ENCODE data around the gene NFIL3. TPM values are rescaled to one million over a fixed set of nuclear protein-coding genes. Genes with fewer than 3 reads are reported as not detected.

The NFIL3 gene
- total RNA-seq, 2 experiments from 2014 or later, result 38.1 to 39.5 TPM

GRCh38 chr9:91421128-91421765 is 2.4 kb downstream of the NFIL3 start:
- Mint-ChIP-seq H3K27ac (peak overlapping the region; percentile 63), H3K9me3 (ENCODE audit: insufficient read depth) (no peaks in the 10 kb centered on the region), H3K27me3 (ENCODE audit: low read depth) (no peaks in the 10 kb centered on the region), H3K4me1 (ENCODE audit: low read depth) (peaks cover 65% of the 10 kb centered on the region), H3K36me3 (ENCODE audit: low read depth) (peaks cover 18% of the 10 kb centered on the region), H3K4me3 (peak overlapping the region; percentile 96)
- ChIA-PET CTCF (interaction anchor here (1.0 to 10.2 kb wide), 8 partner anchors 12 to 384 kb away, joined by 3 to 81 read pairs (median 4); partner anchors contain the start of gene AUH), POLR2A (interaction anchor here (1.0 to 5.2 kb wide), 2 partner anchors 62 to 270 kb away, joined by 3 to 43 read pairs; partner anchors contain the start of gene AUH)
- DNase-seq, result peak; percentile 38
- no peak for ATAC-seq

- Mint-ChIP-seq H3K27ac (peak overlapping the region; percentile 61), H3K27me3 (ENCODE audit: low read depth) (no peaks in the 10 kb centered on the region), H3K36me3 (ENCODE audit: low read depth) (peaks cover 21% of the 10 kb centered on the region)
Observed at GRCh38 chr9:91420501-91421127, 3.0 kb downstream of the NFIL3 start.

GRCh38 chr9:91419222-91420191 is 4.1 kb downstream of the NFIL3 start:
- no peak for ATAC-seq
- peak overlapping the region; percentile 6 for H3K4me3 Mint-ChIP-seq
- peak overlapping the region; percentile 21 for H3K27ac Mint-ChIP-seq
- CTCF ChIA-PET, result interaction anchor here (1.2 to 10.2 kb wide), 3 partner anchors 9 to 503 kb away, joined by 3 to 81 read pairs (median 4); partner anchors contain the start of gene AUH
- no peaks in the 10 kb centered on the region for H3K9me3 Mint-ChIP-seq (ENCODE audit: insufficient read depth)
- POLR2A ChIA-PET, result interaction anchor here (0.6 to 0.9 kb wide), 2 partner anchors 59 to 242 kb away, joined by 3 read pairs; no protein-coding TSS in a partner anchor
- DNase-seq, result no peak
- H3K4me1 Mint-ChIP-seq (ENCODE audit: low read depth), result peaks cover 61% of the 10 kb centered on the region
- no peaks in the 10 kb centered on the region for H3K27me3 Mint-ChIP-seq (ENCODE audit: low read depth)
- peaks cover 29% of the 10 kb centered on the region for H3K36me3 Mint-ChIP-seq (ENCODE audit: low read depth)

More at GRCh38 chr9:91420501-91421127, 3.0 kb downstream of the NFIL3 start:
- peak overlapping the region; percentile 96 for H3K4me3 Mint-ChIP-seq
- H3K4me1 Mint-ChIP-seq (ENCODE audit: low read depth), result peaks cover 64% of the 10 kb centered on the region
- no peaks in the 10 kb centered on the region for H3K9me3 Mint-ChIP-seq (ENCODE audit: insufficient read depth)
- DNase-seq (peak; percentile 19), ATAC-seq (no peak)
- ChIA-PET CTCF (interaction anchor here (1.2 to 10.2 kb wide), 5 partner anchors 11 to 505 kb away, joined by 3 to 81 read pairs (median 4); partner anchors contain the start of gene AUH), POLR2A (interaction anchor here (5.2 kb wide), 1 partner anchor 61 kb away, joined by 43 read pairs; the partner anchor contains the start of gene AUH)

- peaks cover 67% of the 10 kb centered on the region for H3K4me1 Mint-ChIP-seq (ENCODE audit: low read depth)
- H3K4me3 Mint-ChIP-seq, result no peak overlapping the region
- CTCF ChIA-PET, result interaction anchor here (0.7 to 1.0 kb wide), 2 partner anchors 11 to 381 kb away, joined by 3 to 4 read pairs; no protein-coding TSS in a partner anchor
- POLR2A ChIA-PET, result no interaction called here
- H3K9me3 Mint-ChIP-seq (ENCODE audit: insufficient read depth), result no peaks in the 10 kb centered on the region
- no peak overlapping the region for H3K27ac Mint-ChIP-seq
- ATAC-seq (no peak), DNase-seq (no peak)
- peaks cover 36% of the 10 kb centered on the region for H3K36me3 Mint-ChIP-seq (ENCODE audit: low read depth)
- H3K27me3 Mint-ChIP-seq (ENCODE audit: low read depth), result no peaks in the 10 kb centered on the region
Observed at GRCh38 chr9:91418215-91418610, 5.4 kb downstream of the NFIL3 start.

- ChIA-PET POLR2A (interaction anchor here (0.8 kb wide), 1 partner anchor 56 kb away, joined by 4 read pairs; the partner anchor contains the start of gene AUH), CTCF (interaction anchor here (0.7 to 1.0 kb wide), 2 partner anchors 12 to 380 kb away, joined by 3 to 4 read pairs; no protein-coding TSS in a partner anchor)
- peaks cover 39% of the 10 kb centered on the region for H3K36me3 Mint-ChIP-seq (ENCODE audit: low read depth)
Observed at GRCh38 chr9:91417602-91418214, 5.9 kb downstream of the NFIL3 start.

GRCh38 chr9:91416096-91416712 is 7.4 kb downstream of the NFIL3 start:
- Mint-ChIP-seq H3K4me3 (no peak overlapping the region), H3K4me1 (ENCODE audit: low read depth) (peaks cover 74% of the 10 kb centered on the region), H3K9me3 (ENCODE audit: insufficient read depth) (no peaks in the 10 kb centered on the region), H3K27me3 (ENCODE audit: low read depth) (no peaks in the 10 kb centered on the region), H3K36me3 (ENCODE audit: low read depth) (peaks cover 40% of the 10 kb centered on the region), H3K27ac (no peak overlapping the region)
- DNase-seq (peak; percentile 9), ATAC-seq (no peak)
- CTCF ChIA-PET, result no interaction called here
- POLR2A ChIA-PET, result no interaction called here

More at GRCh38 chr9:91417602-91418214, 5.9 kb downstream of the NFIL3 start:
- Mint-ChIP-seq H3K4me3 (no peak overlapping the region), H3K27me3 (ENCODE audit: low read depth) (no peaks in the 10 kb centered on the region), H3K27ac (no peak overlapping the region), H3K9me3 (ENCODE audit: insufficient read depth) (no peaks in the 10 kb centered on the region), H3K4me1 (ENCODE audit: low read depth) (peaks cover 70% of the 10 kb centered on the region)
- DNase-seq, result no peak
- no peak for ATAC-seq

- Mint-ChIP-seq H3K36me3 (ENCODE audit: low read depth) (peaks cover 43% of the 10 kb centered on the region), H3K4me1 (ENCODE audit: low read depth) (peaks cover 76% of the 10 kb centered on the region), H3K9me3 (ENCODE audit: insufficient read depth) (no peaks in the 10 kb centered on the region), H3K4me3 (no peak overlapping the region), H3K27me3 (ENCODE audit: low read depth) (no peaks in the 10 kb centered on the region), H3K27ac (no peak overlapping the region)
- ChIA-PET CTCF (no interaction called here), POLR2A (no interaction called here)
- DNase-seq (peak; percentile 19), ATAC-seq (peak; percentile 43)
Observed at GRCh38 chr9:91415290-91415689, 8.3 kb downstream of the NFIL3 start.

GRCh38 chr9:91412941-91413340 is 10.7 kb downstream of the NFIL3 start:
- CTCF ChIA-PET, result interaction anchor here (1.0 to 1.1 kb wide), 2 partner anchors 52 to 498 kb away, joined by 3 read pairs; partner anchors contain the start of gene AUH
- peaks cover 59% of the 10 kb centered on the region for H3K4me1 Mint-ChIP-seq (ENCODE audit: low read depth)
- DNase-seq (no peak), ATAC-seq (no peak)
- H3K4me3 Mint-ChIP-seq, result no peak overlapping the region
- H3K9me3 Mint-ChIP-seq (ENCODE audit: insufficient read depth), result no peaks in the 10 kb centered on the region
- POLR2A ChIA-PET, result no interaction called here
- no peak overlapping the region for H3K27ac Mint-ChIP-seq
- H3K36me3 Mint-ChIP-seq (ENCODE audit: low read depth), result peaks cover 54% of the 10 kb centered on the region
- no peaks in the 10 kb centered on the region for H3K27me3 Mint-ChIP-seq (ENCODE audit: low read depth)

- Mint-ChIP-seq H3K27ac (peak overlapping the region; percentile 21), H3K4me1 (ENCODE audit: low read depth) (peaks cover 46% of the 10 kb centered on the region), H3K9me3 (ENCODE audit: insufficient read depth) (no peaks in the 10 kb centered on the region), H3K27me3 (ENCODE audit: low read depth) (no peaks in the 10 kb centered on the region), H3K36me3 (ENCODE audit: low read depth) (peaks cover 64% of the 10 kb centered on the region), H3K4me3 (no peak overlapping the region)
- DNase-seq (no peak), ATAC-seq (no peak)
- CTCF ChIA-PET, result interaction anchor here (0.9 to 2.1 kb wide), 8 partner anchors 11 to 378 kb away, joined by 3 to 5 read pairs (median 3); partner anchors contain the start of gene NFIL3
- POLR2A ChIA-PET, result no interaction called here
Observed at GRCh38 chr9:91411096-91411771, 12.4 kb downstream of the NFIL3 start.

- peaks cover 38% of the 10 kb centered on the region for H3K4me1 Mint-ChIP-seq (ENCODE audit: low read depth)
- CTCF ChIA-PET, result interaction anchor here (1.0 to 2.1 kb wide), 5 partner anchors 10 to 377 kb away, joined by 3 to 6 read pairs (median 4); partner anchors contain the start of gene NFIL3
- no peak for DNase-seq
Observed at GRCh38 chr9:91410161-91410560, 13.5 kb downstream of the NFIL3 start.

More at GRCh38 chr9:91410161-91410560, 13.5 kb downstream of the NFIL3 start:
- Mint-ChIP-seq H3K4me3 (no peak overlapping the region), H3K27me3 (ENCODE audit: low read depth) (no peaks in the 10 kb centered on the region), H3K36me3 (ENCODE audit: low read depth) (peaks cover 66% of the 10 kb centered on the region), H3K9me3 (ENCODE audit: insufficient read depth) (no peaks in the 10 kb centered on the region), H3K27ac (no peak overlapping the region)
- POLR2A ChIA-PET, result interaction anchor here (1.6 kb wide), 1 partner anchor 50 kb away, joined by 3 read pairs; no protein-coding TSS in a partner anchor
- ATAC-seq, result no peak

All from activated CD8-positive, alpha-beta T cell treated with anti-CD3 and anti-CD28 coated beads, Interleukin-2, amount 10 ng/mL, durations not matched to agents 7 days and 5 days (primary cell).